Measurements from ENCODE around the gene FAM149B1. TPM values are rescaled to one million over a fixed set of nuclear protein-coding genes. Genes with fewer than 3 reads are reported as not detected.

Gene FAM149B1
- total and polyA plus RNA-seq, 9 donors, result 17.9 to 26.7 (median 22.8) TPM

DNA sequence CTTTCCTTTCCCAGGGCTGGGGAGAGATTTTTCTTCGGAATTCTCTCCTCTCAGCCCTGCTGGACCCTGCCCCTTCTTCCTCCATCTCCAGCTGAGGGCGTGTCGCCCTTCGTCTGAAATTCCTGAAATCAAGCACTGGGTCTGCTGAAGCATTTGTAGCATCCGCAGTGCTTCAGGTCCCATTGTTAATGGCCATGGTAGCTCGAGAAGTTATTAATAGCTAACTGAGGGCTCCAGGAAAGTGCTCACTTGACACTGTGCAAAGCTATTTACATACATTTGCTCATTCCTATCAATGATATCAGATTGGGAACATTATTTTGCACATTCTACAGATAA is 515 bp downstream of the FAM149B1 start:
- Histone ChIP-seq H3K27me3 (ENCODE audit: control insufficient read depth, insufficient read depth, low read length) (no peaks in the 10 kb centered on the region), H3K4me1 (ENCODE audit: control insufficient read depth, insufficient read depth, low read length) (peaks cover 8% of the 10 kb centered on the region), H3K9me3 (replicated peaks; ENCODE audit: control insufficient read depth, low read depth, low read length) (no peaks in the 10 kb centered on the region), H3K36me3 (ENCODE audit: control insufficient read depth, insufficient read depth, low read length) (peaks cover 2% of the 10 kb centered on the region), H3K27ac (ENCODE audit: low read length) (peak overlapping the region; percentile 100), H3K4me3 (ENCODE audit: low read length) (peak overlapping the region; percentile 93)
- no peak for DNase-seq
- 0% methylated on average over 3 of the region's 6 CpGs for WGBS (ENCODE audit: insufficient coverage)

GRCh38 chr10:73169320-73169719 is 1.4 kb downstream of the FAM149B1 start:
- Histone ChIP-seq H3K27me3 (ENCODE audit: control insufficient read depth, insufficient read depth, low read length) (no peaks in the 10 kb centered on the region), H3K4me3 (ENCODE audit: low read length) (no peak overlapping the region), H3K4me1 (ENCODE audit: control insufficient read depth, insufficient read depth, low read length) (peaks cover 8% of the 10 kb centered on the region), H3K9me3 (replicated peaks; ENCODE audit: control insufficient read depth, low read depth, low read length) (no peaks in the 10 kb centered on the region), H3K36me3 (ENCODE audit: control insufficient read depth, insufficient read depth, low read length) (no peaks in the 10 kb centered on the region), H3K27ac (ENCODE audit: low read length) (no peak overlapping the region)
- no peak for DNase-seq
- no CpG with 5 or more reads among the region's 3 CpGs for WGBS (ENCODE audit: insufficient coverage)

GRCh38 chr10:73172867-73173266 is 4.9 kb downstream of the FAM149B1 start:
- DNase-seq, result no peak
- Histone ChIP-seq H3K36me3 (ENCODE audit: control insufficient read depth, insufficient read depth, low read length) (peaks cover 13% of the 10 kb centered on the region), H3K9me3 (replicated peaks; ENCODE audit: control insufficient read depth, low read depth, low read length) (no peaks in the 10 kb centered on the region), H3K4me3 (ENCODE audit: low read length) (no peak overlapping the region), H3K27me3 (ENCODE audit: control insufficient read depth, insufficient read depth, low read length) (no peaks in the 10 kb centered on the region), H3K27ac (ENCODE audit: low read length) (no peak overlapping the region), H3K4me1 (ENCODE audit: control insufficient read depth, insufficient read depth, low read length) (peaks cover 8% of the 10 kb centered on the region)

- Histone ChIP-seq H3K9me3 (replicated peaks; ENCODE audit: control insufficient read depth, low read depth, low read length) (no peaks in the 10 kb centered on the region), H3K4me1 (ENCODE audit: control insufficient read depth, insufficient read depth, low read length) (no peaks in the 10 kb centered on the region), H3K4me3 (ENCODE audit: low read length) (no peak overlapping the region), H3K27me3 (ENCODE audit: control insufficient read depth, insufficient read depth, low read length) (no peaks in the 10 kb centered on the region), H3K27ac (ENCODE audit: low read length) (no peak overlapping the region), H3K36me3 (ENCODE audit: control insufficient read depth, insufficient read depth, low read length) (peaks cover 15% of the 10 kb centered on the region)
- no CpG with 5 or more reads among the region's 1 CpG for WGBS (ENCODE audit: insufficient coverage)
- no peak for DNase-seq
Measured at GRCh38 chr10:73174148-73174925, 6.4 kb downstream of the FAM149B1 start.

DNA sequence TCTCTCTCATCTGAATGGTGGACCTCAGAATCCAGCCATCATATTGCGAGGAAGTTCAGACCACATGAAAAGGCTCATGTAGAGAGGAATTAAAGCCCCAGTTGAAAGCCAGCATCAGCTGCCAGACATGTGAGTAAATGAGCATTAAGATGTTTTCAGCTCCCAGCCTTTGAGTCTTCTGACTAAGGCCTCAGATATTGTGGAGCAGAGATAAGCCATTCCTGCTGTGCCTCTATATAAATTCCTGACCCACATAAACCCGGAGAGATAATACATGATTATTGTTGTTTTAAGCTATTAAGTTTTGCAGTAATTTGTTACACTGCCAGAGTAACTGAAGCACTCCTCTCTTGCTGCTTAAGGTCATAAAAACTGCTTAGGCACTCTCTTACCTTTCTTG is 14.6 kb downstream of the FAM149B1 start:
- Histone ChIP-seq H3K9me3 (replicated peaks; ENCODE audit: control insufficient read depth, low read depth, low read length) (no peaks in the 10 kb centered on the region), H3K4me1 (ENCODE audit: control insufficient read depth, insufficient read depth, low read length) (no peaks in the 10 kb centered on the region), H3K27me3 (ENCODE audit: control insufficient read depth, insufficient read depth, low read length) (no peaks in the 10 kb centered on the region), H3K36me3 (ENCODE audit: control insufficient read depth, insufficient read depth, low read length) (peaks cover 22% of the 10 kb centered on the region), H3K4me3 (ENCODE audit: low read length) (no peak overlapping the region), H3K27ac (ENCODE audit: low read length) (no peak overlapping the region)
- WGBS (ENCODE audit: insufficient coverage), result no CpG with 5 or more reads among the region's 2 CpGs
- DNase-seq, result no peak

GRCh38 chr10:73183667-73184281 is 15.9 kb downstream of the FAM149B1 start:
- peaks cover 19% of the 10 kb centered on the region for H3K36me3 ChIP-seq (ENCODE audit: control insufficient read depth, insufficient read depth, low read length)
- H3K9me3 ChIP-seq (replicated peaks; ENCODE audit: control insufficient read depth, low read depth, low read length), result no peaks in the 10 kb centered on the region
- WGBS (ENCODE audit: insufficient coverage), result no CpG with 5 or more reads among the region's 3 CpGs
- no peak overlapping the region for H3K27ac ChIP-seq (ENCODE audit: low read length)
- no peaks in the 10 kb centered on the region for H3K27me3 ChIP-seq (ENCODE audit: control insufficient read depth, insufficient read depth, low read length)
- H3K4me3 ChIP-seq (ENCODE audit: low read length), result no peak overlapping the region
- no peaks in the 10 kb centered on the region for H3K4me1 ChIP-seq (ENCODE audit: control insufficient read depth, insufficient read depth, low read length)
- no peak for DNase-seq

GRCh38 chr10:73186266-73186665 is 18.3 kb downstream of the FAM149B1 start:
- H3K36me3 ChIP-seq (ENCODE audit: control insufficient read depth, insufficient read depth, low read length), result peaks cover 11% of the 10 kb centered on the region
- no peak for DNase-seq
- no CpG with 5 or more reads among the region's 1 CpG for WGBS (ENCODE audit: insufficient coverage)
- H3K4me3 ChIP-seq (ENCODE audit: low read length), result no peak overlapping the region
- no peaks in the 10 kb centered on the region for H3K27me3 ChIP-seq (ENCODE audit: control insufficient read depth, insufficient read depth, low read length)
- H3K27ac ChIP-seq (ENCODE audit: low read length), result no peak overlapping the region
- no peaks in the 10 kb centered on the region for H3K4me1 ChIP-seq (ENCODE audit: control insufficient read depth, insufficient read depth, low read length)
- no peaks in the 10 kb centered on the region for H3K9me3 ChIP-seq (replicated peaks; ENCODE audit: control insufficient read depth, low read depth, low read length)

DNA sequence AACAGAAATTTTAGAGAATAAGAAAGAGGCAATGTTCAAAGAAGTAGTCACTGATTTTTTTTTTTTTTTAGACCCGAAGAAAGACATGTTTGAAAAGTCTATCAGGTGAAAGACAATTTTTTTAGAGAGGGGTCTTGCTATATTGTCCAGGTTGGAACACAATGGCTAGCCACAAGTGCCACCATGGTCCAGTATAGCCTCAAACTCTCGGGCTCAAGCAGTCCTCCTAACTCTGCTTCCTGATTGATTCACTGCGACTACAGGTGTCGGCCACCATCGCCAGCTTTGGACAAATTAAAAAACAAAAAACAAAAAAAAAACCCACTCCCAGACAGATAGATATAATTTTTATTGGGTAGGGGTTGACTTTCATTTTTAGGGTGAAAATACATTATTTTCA is 22.3 kb downstream of the FAM149B1 start:
- Histone ChIP-seq H3K27ac (ENCODE audit: low read length) (no peak overlapping the region), H3K9me3 (replicated peaks; ENCODE audit: control insufficient read depth, low read depth, low read length) (no peaks in the 10 kb centered on the region), H3K27me3 (ENCODE audit: control insufficient read depth, insufficient read depth, low read length) (no peaks in the 10 kb centered on the region), H3K4me3 (ENCODE audit: low read length) (no peak overlapping the region), H3K4me1 (ENCODE audit: control insufficient read depth, insufficient read depth, low read length) (no peaks in the 10 kb centered on the region), H3K36me3 (ENCODE audit: control insufficient read depth, insufficient read depth, low read length) (peaks cover 4% of the 10 kb centered on the region)
- no peak for DNase-seq
- no CpG with 5 or more reads among the region's 5 CpGs for WGBS (ENCODE audit: insufficient coverage)

GRCh38 chr10:73205081-73205480 is 37.2 kb downstream of the FAM149B1 start:
- Histone ChIP-seq H3K27me3 (ENCODE audit: control insufficient read depth, insufficient read depth, low read length) (no peaks in the 10 kb centered on the region), H3K4me3 (ENCODE audit: low read length) (no peak overlapping the region), H3K36me3 (ENCODE audit: control insufficient read depth, insufficient read depth, low read length) (peaks cover 15% of the 10 kb centered on the region), H3K4me1 (ENCODE audit: control insufficient read depth, insufficient read depth, low read length) (no peaks in the 10 kb centered on the region), H3K9me3 (replicated peaks; ENCODE audit: control insufficient read depth, low read depth, low read length) (peaks cover 3% of the 10 kb centered on the region), H3K27ac (ENCODE audit: low read length) (no peak overlapping the region)
- WGBS (ENCODE audit: insufficient coverage), result 57% methylated on average over 1 of the region's 3 CpGs
- DNase-seq, result no peak

DNA sequence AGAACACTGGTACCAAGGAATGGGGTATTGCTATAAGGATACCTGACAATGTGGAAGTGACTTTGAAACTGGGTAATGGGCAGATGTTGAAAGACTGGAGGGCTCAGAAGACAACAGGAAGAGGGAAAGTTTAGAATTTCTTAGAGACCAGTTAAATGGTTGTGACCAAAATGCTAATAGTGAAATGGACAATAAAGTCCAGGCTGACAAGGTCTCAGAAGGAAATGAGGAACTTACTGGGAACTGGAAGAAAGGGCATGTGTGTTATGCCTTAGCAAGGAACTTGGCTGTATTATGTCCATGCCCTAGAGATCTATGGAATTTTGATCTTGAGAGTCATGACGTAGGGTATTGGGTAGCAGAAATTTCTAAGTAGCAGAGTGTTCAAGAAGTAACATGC is 38.0 kb downstream of the FAM149B1 start:
- H3K36me3 ChIP-seq (ENCODE audit: control insufficient read depth, insufficient read depth, low read length), result peaks cover 22% of the 10 kb centered on the region
- no peak overlapping the region for H3K4me3 ChIP-seq (ENCODE audit: low read length)
- no peak overlapping the region for H3K27ac ChIP-seq (ENCODE audit: low read length)
- H3K4me1 ChIP-seq (ENCODE audit: control insufficient read depth, insufficient read depth, low read length), result no peaks in the 10 kb centered on the region
- no peaks in the 10 kb centered on the region for H3K27me3 ChIP-seq (ENCODE audit: control insufficient read depth, insufficient read depth, low read length)
- DNase-seq, result no peak
- peaks cover 3% of the 10 kb centered on the region for H3K9me3 ChIP-seq (replicated peaks; ENCODE audit: control insufficient read depth, low read depth, low read length)
- WGBS (ENCODE audit: insufficient coverage), result 100% methylated on average over 1 of the region's 1 CpG

Data from muscle of leg (tissue), 11 donors.